Measurements from ENCODE around the gene SLC7A8.

DNA sequence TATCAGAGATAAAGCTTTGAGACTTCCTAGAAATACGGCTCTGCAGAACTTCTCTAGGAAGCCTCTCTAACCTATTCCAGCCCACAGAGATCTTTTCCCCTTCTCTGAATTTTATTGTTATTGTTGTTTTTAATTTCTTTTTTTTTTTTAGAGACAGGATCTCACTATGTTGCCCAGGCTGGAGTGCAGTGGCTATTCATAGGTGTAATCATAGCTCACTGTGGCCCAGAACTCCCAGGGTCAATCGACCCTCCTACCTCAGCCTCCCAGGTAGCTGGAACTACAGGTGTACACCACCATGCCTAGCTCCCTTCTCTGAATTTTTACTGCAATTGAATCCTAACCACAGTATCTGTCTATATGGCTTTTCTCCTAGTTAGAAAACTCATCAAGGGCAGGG, 19.6 kb downstream of the SLC7A8 start:
- TF ChIP-seq, protein P1, sequence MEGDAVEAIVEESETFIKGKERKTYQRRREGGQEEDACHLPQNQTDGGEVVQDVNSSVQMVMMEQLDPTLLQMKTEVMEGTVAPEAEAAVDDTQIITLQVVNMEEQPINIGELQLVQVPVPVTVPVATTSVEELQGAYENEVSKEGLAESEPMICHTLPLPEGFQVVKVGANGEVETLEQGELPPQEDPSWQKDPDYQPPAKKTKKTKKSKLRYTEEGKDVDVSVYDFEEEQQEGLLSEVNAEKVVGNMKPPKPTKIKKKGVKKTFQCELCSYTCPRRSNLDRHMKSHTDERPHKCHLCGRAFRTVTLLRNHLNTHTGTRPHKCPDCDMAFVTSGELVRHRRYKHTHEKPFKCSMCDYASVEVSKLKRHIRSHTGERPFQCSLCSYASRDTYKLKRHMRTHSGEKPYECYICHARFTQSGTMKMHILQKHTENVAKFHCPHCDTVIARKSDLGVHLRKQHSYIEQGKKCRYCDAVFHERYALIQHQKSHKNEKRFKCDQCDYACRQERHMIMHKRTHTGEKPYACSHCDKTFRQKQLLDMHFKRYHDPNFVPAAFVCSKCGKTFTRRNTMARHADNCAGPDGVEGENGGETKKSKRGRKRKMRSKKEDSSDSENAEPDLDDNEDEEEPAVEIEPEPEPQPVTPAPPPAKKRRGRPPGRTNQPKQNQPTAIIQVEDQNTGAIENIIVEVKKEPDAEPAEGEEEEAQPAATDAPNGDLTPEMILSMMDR (conservative IDR thresholded peaks at IDR 0.05 in 1 of 2, IDR thresholded peaks at IDR 0.05 in 1 of 2; ENCODE audit: extremely low read depth in 1 of 2, insufficient read depth in 1 of 2, low read depth in 1 of 2, low read length in 2 of 2) = no peak
- no peak for TF ChIP-seq EZH2 (IDR thresholded peaks at IDR 0.05; ENCODE audit: borderline replicate concordance, low read length)
